HS-27A (cell line): Measurements from ENCODE around the gene OSBPL9.
"Not testable (repeated sequence)": the region's sequence is repeated elsewhere in the genome, so short reads cannot be mapped to it uniquely, and the experiment has no call there.

Source experiments
- DNase-seq: peaks from one replicate; pipeline ENCODE4 v3.0.0-alpha.2; 2012; ENCODE audit warnings: low read depth, missing footprints

OSBPL9 gene

GRCh38 chr1:51714374-51715019 is 97.6 kb downstream of the OSBPL9 start:
- DNase-seq, result no peak

DNA sequence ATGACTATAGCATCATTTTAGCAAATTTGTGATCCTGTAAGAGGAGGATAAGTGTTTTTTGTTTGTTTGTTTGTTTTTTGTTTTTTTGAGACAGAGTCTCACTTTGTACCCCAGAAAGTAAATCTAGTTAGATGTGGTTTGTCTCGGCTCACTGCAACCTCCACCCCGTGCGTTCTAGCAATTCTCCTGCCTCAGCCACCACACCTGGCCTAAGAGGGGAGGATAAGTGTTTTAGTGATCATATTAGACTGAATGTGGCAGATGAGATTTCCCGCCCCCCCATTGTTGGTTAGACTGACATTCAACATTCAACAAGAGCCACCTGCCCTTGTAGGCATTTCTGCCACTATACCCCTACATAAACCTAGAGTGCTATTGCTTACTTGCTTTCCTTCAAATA is 98.5 kb downstream of the OSBPL9 start:
- DNase-seq, result no peak

DNA sequence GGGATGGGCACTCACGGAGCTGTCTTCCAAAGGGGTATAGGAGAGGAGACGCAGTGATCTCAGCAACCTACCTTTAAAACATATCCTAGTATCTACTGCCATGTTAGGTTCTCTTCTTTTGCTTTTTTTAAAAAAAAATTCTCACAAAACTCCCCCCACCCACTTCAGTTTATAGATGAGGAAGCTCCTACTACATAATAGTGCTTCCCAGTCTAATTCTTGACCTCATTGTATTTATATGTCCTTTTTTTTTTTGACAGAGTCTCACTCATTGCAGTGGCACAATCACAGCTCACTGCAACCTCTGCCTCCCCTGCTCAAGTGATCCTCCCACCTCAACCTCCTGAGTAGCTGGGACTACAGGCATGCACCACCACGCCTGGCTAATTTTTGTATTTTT is 99.9 kb downstream of the OSBPL9 start:
- no peak for DNase-seq

GRCh38 chr1:51717842-51718241 is 101.0 kb downstream of the OSBPL9 start:
- DNase-seq, result no peak

DNA sequence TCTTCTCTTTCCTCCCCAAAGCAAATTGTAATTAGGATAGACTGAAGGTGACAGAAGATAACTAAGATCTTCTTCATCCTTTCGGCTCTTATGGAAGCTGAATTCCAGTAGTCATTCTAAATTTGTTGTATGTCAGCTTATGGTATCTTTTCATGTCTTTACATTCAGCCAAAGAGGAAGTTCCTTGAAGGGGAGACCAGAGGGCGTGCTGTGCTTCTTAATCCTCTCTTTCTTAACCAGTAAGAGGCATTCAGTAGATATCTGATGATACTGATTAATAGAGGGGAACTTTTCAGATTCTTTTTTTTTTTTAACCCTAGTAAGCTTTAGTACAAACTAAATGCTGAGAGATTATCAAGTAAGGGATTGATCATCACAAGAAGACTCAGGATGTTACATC is 102.3 kb downstream of the OSBPL9 start:
- no peak for DNase-seq

DNA sequence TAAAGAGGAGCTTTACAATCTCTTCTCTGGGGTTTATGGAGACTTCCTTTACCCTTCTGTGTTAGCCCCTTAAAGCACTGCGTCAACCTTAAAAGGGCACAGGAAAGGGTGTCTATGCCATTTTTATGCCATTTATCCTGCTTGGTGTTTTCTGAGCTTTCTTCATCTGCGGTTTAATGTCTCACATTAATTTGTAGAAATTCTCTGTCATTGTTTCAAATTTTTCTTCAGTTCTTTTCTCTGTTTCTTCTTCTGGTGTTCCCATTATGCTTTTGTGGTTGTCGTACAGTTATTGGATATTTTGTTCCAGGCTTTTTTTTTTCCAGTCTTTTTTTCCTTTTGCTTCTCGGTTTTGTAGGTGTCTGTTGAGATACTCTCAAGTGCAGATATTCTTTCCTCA is 107.9 kb downstream of the OSBPL9 start:
- DNase-seq, result no peak

- DNase-seq, result no peak
Measured at GRCh38 chr1:51726051-51726450, 109.2 kb downstream of the OSBPL9 start.

DNA sequence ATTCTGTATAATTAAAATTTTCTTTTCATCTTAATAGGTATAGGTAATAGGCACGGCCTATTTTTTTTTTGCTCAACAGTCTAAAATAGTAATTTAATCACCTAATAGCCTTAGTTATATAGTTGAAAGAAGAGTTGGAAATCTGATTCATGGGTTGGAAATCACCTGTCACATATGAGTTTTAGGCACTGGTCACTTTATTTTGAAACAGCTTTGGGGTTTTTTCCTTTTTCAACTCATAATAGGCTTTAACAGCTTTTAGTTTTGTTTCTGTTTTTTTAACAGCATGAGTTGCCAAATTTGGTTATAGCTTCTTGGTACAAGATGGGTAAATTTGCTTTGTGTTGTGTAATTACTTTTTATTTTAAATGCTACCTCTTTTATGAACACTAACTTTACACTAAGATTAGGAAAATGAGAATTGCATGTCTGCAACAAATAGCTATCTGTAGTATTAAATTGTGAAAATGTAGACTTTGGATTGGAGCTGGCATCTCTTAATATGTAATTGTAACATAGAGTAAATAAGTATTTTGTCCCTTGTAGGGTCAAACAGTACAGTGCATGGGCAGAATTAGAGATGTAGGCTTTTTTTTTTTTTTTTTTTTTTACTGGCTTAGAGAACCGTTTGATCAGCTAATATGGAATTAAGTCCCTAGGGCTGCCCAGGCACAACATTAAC is 109.8 kb downstream of the OSBPL9 start:
- no peak for DNase-seq

- no peak for DNase-seq
Measured at GRCh38 chr1:51727366-51727765, 110.5 kb downstream of the OSBPL9 start.

GRCh38 chr1:51728611-51729155 is 111.8 kb downstream of the OSBPL9 start:
- no peak for DNase-seq

- DNase-seq, result peak; percentile 88
Measured at GRCh38 chr1:51729156-51729823, 112.4 kb downstream of the OSBPL9 start.

GRCh38 chr1:51729824-51730301 is 113.0 kb downstream of the OSBPL9 start:
- DNase-seq, result no peak

GRCh38 chr1:51731998-51732397 is 115.1 kb downstream of the OSBPL9 start:
- DNase-seq, result no peak

DNA sequence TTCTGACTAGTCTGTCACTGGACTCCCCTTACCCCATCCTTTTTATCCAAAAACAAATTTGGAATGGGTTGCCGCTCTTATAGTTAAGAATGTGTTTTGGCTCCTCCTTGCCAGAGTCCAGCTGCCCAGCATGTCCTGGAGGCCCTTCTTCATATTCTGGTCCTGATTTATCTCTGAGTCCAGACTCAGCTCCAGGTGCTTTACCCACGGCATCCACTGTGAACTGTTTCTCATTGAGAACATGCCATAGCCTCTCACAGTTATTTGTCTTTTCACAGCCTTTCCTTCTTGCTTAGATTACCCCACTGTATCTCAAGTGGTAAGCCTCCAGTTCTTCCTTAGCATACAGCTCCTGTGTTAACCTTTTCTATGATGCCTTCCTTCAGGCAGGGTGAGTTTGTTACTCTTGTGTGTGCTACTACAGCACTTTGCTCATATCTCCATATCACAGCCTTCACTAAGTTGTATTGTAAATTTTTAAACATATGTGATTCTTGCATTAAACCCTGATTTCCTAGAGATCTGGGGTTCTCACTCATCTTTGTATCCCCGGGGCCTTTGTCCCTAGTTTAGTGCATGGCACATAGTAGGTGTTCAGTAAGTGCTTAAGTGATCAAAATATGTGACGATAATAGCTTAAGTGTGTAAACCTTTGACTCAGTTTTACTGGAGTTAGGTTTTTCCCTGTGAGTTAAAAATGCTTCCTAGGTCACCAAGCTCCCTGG is 116.0 kb downstream of the OSBPL9 start:
- DNase-seq, result no peak

DNA sequence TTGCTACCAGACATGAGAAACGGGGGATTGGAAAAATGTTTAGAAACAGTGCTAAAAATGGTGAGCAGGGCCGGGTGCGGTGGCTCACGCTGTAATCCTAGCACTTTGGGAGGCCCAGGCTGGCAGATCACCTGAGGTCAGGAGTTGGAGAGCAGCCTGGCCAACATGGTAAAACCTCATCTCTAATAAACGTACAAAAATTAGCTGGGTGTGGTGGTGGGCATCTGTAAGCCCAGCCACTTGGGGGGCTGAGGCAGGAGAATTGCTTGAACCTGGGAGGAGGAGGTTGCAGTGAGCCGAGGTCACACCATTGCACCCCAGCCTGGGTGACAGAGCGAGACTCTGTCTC is 116.5 kb downstream of the OSBPL9 start:
- DNase-seq, result not testable (repeated sequence)

DNA sequence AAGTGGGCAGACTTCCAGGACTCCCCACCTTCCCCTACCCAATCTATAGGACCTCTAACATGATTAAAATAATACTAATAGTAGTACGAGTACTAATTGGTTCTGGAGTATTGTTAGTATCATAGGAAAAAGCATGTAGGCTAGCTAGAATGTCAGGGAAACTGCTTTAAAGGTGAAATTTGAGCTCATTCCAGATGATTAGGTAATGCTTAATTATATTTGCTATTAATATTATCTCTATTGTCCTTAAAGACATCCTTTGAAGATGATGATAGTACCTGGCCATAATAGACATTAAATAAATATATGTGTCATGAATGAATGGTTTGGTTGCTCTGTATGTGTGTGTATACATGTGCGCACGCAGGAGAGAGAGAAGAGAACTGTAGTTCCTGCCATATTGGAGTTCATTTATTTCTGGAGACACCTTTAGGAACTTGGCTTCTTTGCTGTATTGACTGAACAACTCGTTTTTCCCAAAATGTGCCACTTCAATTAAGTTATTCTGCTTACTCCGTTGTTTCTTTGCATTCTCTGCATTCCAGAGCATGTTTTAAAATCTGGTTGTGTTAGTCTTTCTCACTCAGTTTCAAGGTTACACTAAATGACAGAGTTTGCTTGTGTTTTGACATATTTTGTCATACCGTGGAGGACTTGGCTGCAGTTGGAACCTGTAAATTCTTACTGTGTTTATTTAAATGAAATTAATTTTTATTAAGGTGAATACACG is 117.1 kb downstream of the OSBPL9 start:
- DNase-seq, result no peak

- no peak for DNase-seq
Measured at GRCh38 chr1:51734896-51735745, 118.2 kb downstream of the OSBPL9 start.

DNA sequence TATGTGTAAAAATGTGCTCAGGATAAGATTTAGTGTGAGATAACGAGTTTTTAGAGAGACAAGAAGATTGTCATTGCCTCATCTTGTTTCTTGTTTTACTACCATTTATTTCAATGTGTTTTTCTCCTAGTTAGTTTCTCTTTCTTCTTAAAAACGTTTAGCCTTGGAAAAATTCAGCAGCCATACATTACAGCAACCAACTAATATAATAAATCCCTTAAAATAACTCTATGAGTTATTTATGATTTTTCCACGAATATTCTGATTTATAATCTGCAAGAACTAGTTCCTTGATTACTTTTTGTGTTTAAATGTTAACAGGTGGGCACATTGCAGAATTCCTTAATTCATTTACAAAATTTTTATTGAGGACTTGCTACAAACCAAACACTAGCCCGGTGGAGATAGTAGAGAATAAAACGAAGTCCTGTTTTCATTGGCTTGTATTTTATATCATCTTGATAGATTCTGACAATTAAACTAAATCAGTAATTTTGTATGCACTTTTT is 118.9 kb downstream of the OSBPL9 start:
- DNase-seq, result no peak

GRCh38 chr1:51736702-51737101 is 119.8 kb downstream of the OSBPL9 start:
- no peak for DNase-seq

DNA sequence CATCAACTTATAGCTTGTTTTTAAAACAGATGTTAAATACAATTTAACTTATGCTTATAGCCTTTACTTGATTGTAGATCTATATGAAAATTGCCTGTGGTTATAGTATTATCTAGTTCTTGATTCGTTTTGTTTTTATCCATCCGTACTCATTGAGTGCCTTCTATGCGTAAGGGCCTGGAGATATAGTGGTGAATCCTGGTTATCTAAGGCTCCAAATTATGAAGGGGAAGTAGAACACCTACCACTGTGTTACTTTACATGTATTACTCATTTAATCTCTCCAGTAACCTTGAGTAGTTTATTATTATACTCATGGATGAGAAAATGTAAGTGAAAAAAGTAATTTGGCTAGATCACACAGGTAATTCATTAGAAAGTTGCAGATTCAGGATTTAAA is 121.8 kb downstream of the OSBPL9 start:
- DNase-seq, result no peak

DNA sequence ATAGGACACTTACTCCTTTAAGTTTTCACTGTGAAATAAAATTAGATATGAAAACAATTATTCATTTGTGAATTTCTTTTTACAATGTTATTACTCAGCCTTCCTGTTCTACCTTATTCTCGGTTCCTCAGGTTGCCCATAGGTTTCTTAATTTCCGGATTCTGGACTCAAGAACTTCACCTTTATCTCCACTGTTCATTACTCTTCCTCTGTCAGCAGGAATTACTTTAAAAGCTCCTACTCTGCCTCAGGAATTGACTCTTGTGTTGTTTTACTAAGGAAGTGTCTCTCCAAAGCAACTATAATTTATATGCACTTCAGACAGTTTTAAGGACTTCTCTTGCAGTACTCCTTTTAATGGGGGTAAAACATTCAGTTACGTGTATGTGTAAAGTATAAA is 123.8 kb downstream of the OSBPL9 start:
- no peak for DNase-seq
